Esophagus squamous epithelium (tissue), 5 donors: ENCODE data around the gene PLEKHA8. TPM values are rescaled to one million over a fixed set of nuclear protein-coding genes. Genes with fewer than 3 reads are reported as not detected.

Source experiments
- DNase-seq: peaks from one replicate; lab custom pipeline; 2025; lab: John Stamatoyannopoulos, UW
- H3K27ac ChIP-seq, 4 donors: fragments of 200-600 bp; sonication (generic); one replicate each; pipeline ENCODE4 v1.5.1; 2016 to 2019; ENCODE audit warnings: mild to moderate bottlenecking in 1 of 4
- H3K27me3 ChIP-seq, 4 donors: fragments of 200-600 bp; sonication (generic); 1 replicate in 3 of 4; 2 replicates in 1 of 4; pipeline versions ENCODE4 v1.5.1 to v1.6.0; 2017 to 2021; ENCODE audit warnings: antibody characterized with exemption in 1 of 4
- H3K36me3 ChIP-seq, 3 donors: fragments of 200-600 bp; sonication (generic); one replicate each; pipeline ENCODE4 v1.5.1; 2016 to 2019
- H3K4me1 ChIP-seq, 3 donors: fragments of 200-600 bp; sonication (generic); one replicate each; pipeline ENCODE4 v1.5.1; 2017 to 2019
- H3K4me3 ChIP-seq, 4 donors: fragments of 200-600 bp; sonication (generic); 1 replicate in 3 of 4; 2 replicates in 1 of 4; pipeline ENCODE4 v1.5.1; 2016 to 2019; ENCODE audit warnings: mild to moderate bottlenecking in 2 of 4, moderate library complexity in 1 of 4
- H3K9me3 ChIP-seq, 3 donors: fragments of 200-600 bp; sonication (generic); one replicate each; pipeline ENCODE4 v1.5.1; 2016 to 2019
- CTCF ChIP-seq, 6 experiments: fragments of 450-650 bp in 4 of 6; fragments of 200-600 bp in 2 of 6; sonication (generic) in 2 of 6; IDR thresholded peaks; one replicate each; pipeline ENCODE4 v1.5.1; 2016 to 2019; ENCODE audit warnings: antibody characterized with exemption in 6 of 6, mild to moderate bottlenecking in 4 of 6, moderate library complexity in 4 of 6
- POLR2A ChIP-seq, 4 donors: fragments of 450-650 bp; IDR thresholded peaks; one replicate each; pipeline ENCODE4 v1.6.1; 2017; ENCODE audit warnings: antibody characterized with exemption in 4 of 4, mild to moderate bottlenecking in 4 of 4, moderate library complexity in 3 of 4
- WGBS, 2 donors: methylation state at CpG; one replicate each; pipeline ENCODE4 v1.1.5; 2018; 5-methylcytosine and 5-hydroxymethylcytosine counted together
- intact Hi-C: fragments of 100-400 bp; cut with DNase I; formaldehyde crosslinking; loops from one replicate; pipeline ENCODE4 v1.15.0; 2022
- total RNA-seq, 4 donors: library from RNA; depleted of rRNA; stranded (reverse); fragments of >200 nt; gene quantifications; one replicate each; pipeline ENCODE4 v1.1.0, GENCODE V29; 2016
- donor health status: DM: yes; HTN: yes; CAD: no.

PLEKHA8 gene
- total RNA-seq, 4 donors from 2014 or later, result 5.1 to 10.5 (median 5.9) TPM

- H3K36me3 ChIP-seq, result no peaks in the 10 kb centered on the region
- TF ChIP-seq CTCF (IDR thresholded peaks at IDR 0.05), result no peak
- TF ChIP-seq POLR2A (IDR thresholded peaks at IDR 0.05), result no peak
- no peaks in the 10 kb centered on the region for H3K9me3 ChIP-seq
- H3K27me3 ChIP-seq, result no peaks in the 10 kb centered on the region
- H3K27ac ChIP-seq, result no peak overlapping the region
- DNase-seq, result no peak
- no peaks in the 10 kb centered on the region for H3K4me1 ChIP-seq
- 78 to 91% methylated on average over 3 of the region's 3 CpGs for WGBS, 2 donors
- H3K4me3 ChIP-seq, result no peak overlapping the region
- intact Hi-C loops, result no loop called here
These were observed 74.1 kb downstream of the PLEKHA8 start for GRCh38 chr7:30102281-30102680.

- no peak for DNase-seq
- H3K27ac ChIP-seq, result no peak overlapping the region
- no peaks in the 10 kb centered on the region for H3K4me1 ChIP-seq
- no peaks in the 10 kb centered on the region for H3K27me3 ChIP-seq
- 95 to 97% methylated on average over 1 of the region's 1 CpG for WGBS, 2 donors
- no peaks in the 10 kb centered on the region for H3K9me3 ChIP-seq
- H3K4me3 ChIP-seq, result no peak overlapping the region
- intact Hi-C loops, result no loop called here
- H3K36me3 ChIP-seq, result no peaks in the 10 kb centered on the region
- no peak for TF ChIP-seq POLR2A (IDR thresholded peaks at IDR 0.05)
- TF ChIP-seq CTCF (IDR thresholded peaks at IDR 0.05), result no peak
These were observed 75.9 kb downstream of the PLEKHA8 start for GRCh38 chr7:30104157-30104556.

- intact Hi-C loops, result no loop called here
- H3K27me3 ChIP-seq, result no peaks in the 10 kb centered on the region
- no peak for DNase-seq
- no peak overlapping the region for H3K4me3 ChIP-seq
- H3K27ac ChIP-seq, result no peak overlapping the region
- H3K36me3 ChIP-seq, result no peaks in the 10 kb centered on the region
- WGBS, 2 donors, result 90 to 92% methylated on average over 5 of the region's 5 CpGs
- H3K9me3 ChIP-seq, result peaks cover 0 to 16% (median 11%) of the 10 kb centered on the region in 3 donors
- no peak for TF ChIP-seq CTCF (IDR thresholded peaks at IDR 0.05)
- TF ChIP-seq POLR2A (IDR thresholded peaks at IDR 0.05), result no peak
- H3K4me1 ChIP-seq, result no peaks in the 10 kb centered on the region
These were observed 84.0 kb downstream of the PLEKHA8 start for GRCh38 chr7:30112103-30112713.

- Histone ChIP-seq H3K27ac (no peak overlapping the region), H3K36me3 (no peaks in the 10 kb centered on the region), H3K4me1 (no peaks in the 10 kb centered on the region), H3K27me3 (no peaks in the 10 kb centered on the region), H3K9me3 (peaks cover 0 to 16% (median 11%) of the 10 kb centered on the region in 3 donors), H3K4me3 (no peak overlapping the region)
- intact Hi-C loops, result no loop called here
- no peak for DNase-seq
- no peak for TF ChIP-seq POLR2A (IDR thresholded peaks at IDR 0.05)
- TF ChIP-seq CTCF (IDR thresholded peaks at IDR 0.05), result no peak
These were observed 84.9 kb downstream of the PLEKHA8 start for GRCh38 chr7:30113144-30113543.

GRCh38 chr7:30114536-30115238 is 86.5 kb downstream of the PLEKHA8 start:
- intact Hi-C loops, result no loop called here
- no peak for DNase-seq
- no peak for TF ChIP-seq POLR2A (IDR thresholded peaks at IDR 0.05)
- TF ChIP-seq CTCF (IDR thresholded peaks at IDR 0.05), result no peak
- H3K4me3 ChIP-seq, result no peak overlapping the region
- no peaks in the 10 kb centered on the region for H3K4me1 ChIP-seq
- H3K36me3 ChIP-seq, result no peaks in the 10 kb centered on the region
- H3K27ac ChIP-seq, result no peak overlapping the region
- 66 to 78% methylated on average over 3 of the region's 3 CpGs for WGBS, 2 donors
- no peaks in the 10 kb centered on the region for H3K27me3 ChIP-seq
- H3K9me3 ChIP-seq, result peaks cover 0 to 16% (median 11%) of the 10 kb centered on the region in 3 donors
